Measurements from ENCODE around the gene WAS. TPM values are rescaled to one million over a fixed set of nuclear protein-coding genes. Genes with fewer than 3 reads are reported as not detected.
"Not testable (repeated sequence)": the region's sequence is repeated elsewhere in the genome, so short reads cannot be mapped to it uniquely, and the experiment has no call there.

The WAS gene
- 1.0 TPM for total RNA-seq
- polyA plus RNA-seq = 6.1 TPM

GRCh38 chrX:48683411-48683982, at the start of gene WAS:
WAS (plus strand) TSS chrX:48683799; CDS start chrX:48683854, 55 bp downstream.
- 68% methylated on average over 13 of the region's 13 CpGs for WGBS
- Histone ChIP-seq H3K4me3 (ENCODE audit: low read depth, low read length) (no peak within 1 kb of the TSS), H3K27ac (ENCODE audit: low read depth) (no peak within 1 kb of the TSS), H3K4me1 (ENCODE audit: insufficient read depth) (no peaks in the 10 kb centered on the region), H3K36me3 (ENCODE audit: insufficient read depth) (no peaks in the 10 kb centered on the region)
- no peak for DNase-seq (ENCODE audit: extremely low spot score)

DNA sequence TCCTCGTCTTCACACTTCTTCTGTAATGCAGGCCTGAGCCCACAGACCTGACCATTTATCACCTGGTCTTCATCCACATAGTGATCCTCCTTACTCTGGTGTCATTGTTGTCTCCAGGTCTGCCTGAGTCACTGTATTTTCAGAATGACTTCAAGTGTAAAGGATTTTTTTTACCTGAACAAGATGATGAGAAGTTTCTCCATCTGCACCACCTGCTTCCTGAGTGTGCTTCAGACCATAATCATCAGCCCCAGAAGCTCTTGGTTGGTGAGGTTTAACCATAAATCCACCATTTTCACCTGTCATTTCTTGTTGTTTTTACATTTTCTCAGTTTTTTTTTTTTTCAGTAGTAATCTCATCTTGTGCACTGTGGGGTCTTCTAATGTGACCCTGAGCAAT, 47.3 kb upstream of the WAS start:
- no peak overlapping the region for H3K4me3 ChIP-seq (ENCODE audit: low read depth, low read length)
- H3K36me3 ChIP-seq (ENCODE audit: insufficient read depth) = no peaks in the 10 kb centered on the region
- 62% methylated on average over 1 of the region's 1 CpG for WGBS
- H3K4me1 ChIP-seq (ENCODE audit: insufficient read depth) = no peaks in the 10 kb centered on the region
- H3K27ac ChIP-seq (ENCODE audit: low read depth) = no peak overlapping the region
- no peak for DNase-seq (ENCODE audit: extremely low spot score)

GRCh38 chrX:48636776-48637175, 46.8 kb upstream of the WAS start:
- Histone ChIP-seq H3K27ac (ENCODE audit: low read depth) (no peak overlapping the region), H3K4me1 (ENCODE audit: insufficient read depth) (no peaks in the 10 kb centered on the region), H3K36me3 (ENCODE audit: insufficient read depth) (no peaks in the 10 kb centered on the region), H3K4me3 (ENCODE audit: low read depth, low read length) (no peak overlapping the region)
- 48% methylated on average over 2 of the region's 2 CpGs for WGBS
- DNase-seq (ENCODE audit: extremely low spot score) = no peak

- Histone ChIP-seq H3K27ac (ENCODE audit: low read depth) (no peak overlapping the region), H3K36me3 (ENCODE audit: insufficient read depth) (no peaks in the 10 kb centered on the region), H3K4me3 (ENCODE audit: low read depth, low read length) (no peak overlapping the region), H3K4me1 (ENCODE audit: insufficient read depth) (no peaks in the 10 kb centered on the region)
- no peak for DNase-seq (ENCODE audit: extremely low spot score)
- WGBS = 84% methylated on average over 7 of the region's 7 CpGs
Observed at GRCh38 chrX:48645669-48646068, 37.9 kb upstream of the WAS start.

DNA sequence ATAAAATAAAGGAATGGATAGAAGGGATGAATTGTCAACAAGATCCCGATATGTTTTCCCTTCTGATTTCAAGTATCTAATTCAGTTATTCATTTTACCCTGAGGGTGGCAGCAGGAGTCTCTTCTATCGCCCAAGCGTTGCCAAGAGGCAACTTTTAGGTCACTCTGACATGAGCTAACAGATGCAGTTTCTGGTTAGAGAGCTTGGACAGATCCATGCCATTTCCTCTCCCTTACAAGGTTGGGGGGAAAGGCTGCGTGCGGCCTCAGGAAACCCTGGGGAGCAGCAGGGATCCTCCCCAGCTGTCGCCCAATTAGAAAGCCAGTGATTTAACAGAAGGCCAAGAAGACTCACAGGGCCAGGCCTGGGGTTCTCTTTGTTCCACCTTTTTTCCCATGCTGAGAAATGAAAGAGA, 35.3 kb upstream of the WAS start:
- H3K27ac ChIP-seq (ENCODE audit: low read depth) = no peak overlapping the region
- no peaks in the 10 kb centered on the region for H3K36me3 ChIP-seq (ENCODE audit: insufficient read depth)
- no peak for DNase-seq (ENCODE audit: extremely low spot score)
- 10% methylated on average over 6 of the region's 6 CpGs for WGBS
- H3K4me1 ChIP-seq (ENCODE audit: insufficient read depth) = no peaks in the 10 kb centered on the region
- H3K4me3 ChIP-seq (ENCODE audit: low read depth, low read length) = no peak overlapping the region

DNA sequence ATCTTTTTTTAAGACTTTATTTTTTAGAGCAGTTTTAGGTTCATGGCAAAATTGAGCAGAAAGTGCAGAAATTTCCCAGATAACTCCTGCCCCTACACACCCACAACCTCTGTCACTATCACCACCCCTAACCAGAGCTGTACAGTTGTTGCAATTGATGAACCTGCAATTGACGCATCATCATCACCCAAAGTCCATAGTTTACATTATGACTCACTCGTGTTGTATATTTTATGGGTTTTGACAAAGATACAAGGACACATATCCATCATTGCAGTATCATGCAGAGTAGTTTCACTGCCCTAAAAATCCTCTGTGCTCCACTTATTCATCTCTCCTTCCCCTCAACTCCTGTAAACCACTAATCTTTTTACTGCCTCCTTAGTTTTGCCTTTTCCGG, 34.5 kb upstream of the WAS start:
- H3K36me3 ChIP-seq (ENCODE audit: insufficient read depth) = no peaks in the 10 kb centered on the region
- 72% methylated on average over 3 of the region's 3 CpGs for WGBS
- DNase-seq (ENCODE audit: extremely low spot score) = no peak
- no peak overlapping the region for H3K4me3 ChIP-seq (ENCODE audit: low read depth, low read length)
- H3K27ac ChIP-seq (ENCODE audit: low read depth) = no peak overlapping the region
- no peaks in the 10 kb centered on the region for H3K4me1 ChIP-seq (ENCODE audit: insufficient read depth)

DNA sequence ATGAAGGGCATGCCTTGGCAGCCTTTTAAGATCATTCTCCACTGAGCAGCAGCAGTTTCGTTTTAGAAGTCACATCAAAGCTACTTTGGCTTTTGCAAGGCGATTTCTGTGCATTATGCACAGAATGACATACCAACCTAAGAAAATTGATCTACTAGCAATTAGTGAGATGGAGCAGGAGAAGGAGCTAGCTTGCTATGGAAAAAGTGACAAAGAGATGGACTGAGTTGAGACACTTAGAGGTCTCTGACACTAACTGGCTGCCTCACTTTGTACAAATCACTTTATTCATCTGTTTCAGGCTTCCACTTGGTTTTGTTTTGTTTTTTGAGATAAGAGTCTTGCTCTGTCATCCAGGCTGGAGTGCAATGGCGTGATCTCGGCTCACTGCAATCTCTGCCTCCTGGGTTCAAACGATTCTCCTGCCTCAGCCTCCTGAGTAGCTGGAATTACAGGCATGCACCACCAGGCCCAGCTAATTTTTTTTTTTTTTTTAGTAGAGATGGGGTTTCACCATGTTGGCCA, 31.5 kb upstream of the WAS start:
- H3K4me1 ChIP-seq (ENCODE audit: insufficient read depth); H3K36me3 ChIP-seq (ENCODE audit: insufficient read depth); H3K4me3 ChIP-seq (ENCODE audit: low read depth, low read length); H3K27ac ChIP-seq (ENCODE audit: low read depth); DNase-seq (ENCODE audit: extremely low spot score): not testable (repeated sequence)
- WGBS = 61% methylated on average over 5 of the region's 5 CpGs

- not testable (repeated sequence) for H3K36me3 ChIP-seq (ENCODE audit: insufficient read depth); DNase-seq (ENCODE audit: extremely low spot score); H3K4me3 ChIP-seq (ENCODE audit: low read depth, low read length); H3K4me1 ChIP-seq (ENCODE audit: insufficient read depth); H3K27ac ChIP-seq (ENCODE audit: low read depth)
- WGBS = 44% methylated on average over 19 of the region's 19 CpGs
Observed at GRCh38 chrX:48654746-48655145, 28.9 kb upstream of the WAS start.

GRCh38 chrX:48659686-48660085, 23.9 kb upstream of the WAS start:
- WGBS = 94% methylated on average over 29 of the region's 34 CpGs
- DNase-seq (ENCODE audit: extremely low spot score) = not testable (repeated sequence)

DNA sequence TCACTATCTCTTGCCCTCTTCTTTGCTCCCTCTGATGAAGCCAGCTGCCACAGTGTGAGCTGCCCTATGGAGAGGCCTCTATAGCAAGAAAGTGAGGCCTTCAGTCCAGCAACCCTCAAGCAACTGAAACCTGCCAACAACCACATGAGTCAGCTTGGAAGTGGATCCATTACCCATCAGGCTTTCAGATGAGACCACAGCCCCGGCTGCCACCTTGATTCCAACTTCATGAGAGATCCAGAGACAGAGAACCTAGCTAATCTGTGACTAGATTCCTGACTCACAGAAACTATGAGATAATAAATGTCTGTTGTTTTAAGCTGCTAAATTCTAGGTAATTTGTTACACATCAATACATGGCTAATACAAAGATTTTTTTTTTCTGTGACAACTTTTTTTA, 20.4 kb upstream of the WAS start:
- Histone ChIP-seq H3K4me1 (ENCODE audit: insufficient read depth) (no peaks in the 10 kb centered on the region), H3K4me3 (ENCODE audit: low read depth, low read length) (no peak overlapping the region), H3K27ac (ENCODE audit: low read depth) (no peak overlapping the region), H3K36me3 (ENCODE audit: insufficient read depth) (no peaks in the 10 kb centered on the region)
- 81% methylated on average over 1 of the region's 1 CpG for WGBS
- no peak for DNase-seq (ENCODE audit: extremely low spot score)

More at GRCh38 chrX:48659686-48660085, 23.9 kb upstream of the WAS start:
- not testable (repeated sequence) for H3K36me3 ChIP-seq (ENCODE audit: insufficient read depth); H3K27ac ChIP-seq (ENCODE audit: low read depth); H3K4me3 ChIP-seq (ENCODE audit: low read depth, low read length); H3K4me1 ChIP-seq (ENCODE audit: insufficient read depth)

DNA sequence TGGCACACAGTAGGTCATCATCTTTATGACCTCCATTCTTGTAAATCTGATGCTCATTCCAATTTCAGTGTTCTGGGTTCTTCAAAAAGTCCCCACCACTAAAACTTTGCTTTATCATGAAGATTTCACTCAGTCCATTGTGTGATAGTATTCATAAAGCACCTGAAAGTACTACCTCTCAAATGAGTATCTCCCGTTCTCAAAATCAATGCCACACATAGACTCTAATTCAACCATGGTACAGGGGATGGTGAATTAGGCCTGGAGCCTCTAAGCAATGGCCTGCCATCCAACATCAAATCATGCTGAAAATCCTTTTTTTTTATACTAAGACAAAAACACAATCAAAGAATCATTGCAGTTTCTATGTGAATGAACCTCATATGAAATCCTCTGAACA, 19.4 kb upstream of the WAS start:
- Histone ChIP-seq H3K36me3 (ENCODE audit: insufficient read depth) (no peaks in the 10 kb centered on the region), H3K4me3 (ENCODE audit: low read depth, low read length) (no peak overlapping the region), H3K27ac (ENCODE audit: low read depth) (no peak overlapping the region), H3K4me1 (ENCODE audit: insufficient read depth) (no peaks in the 10 kb centered on the region)
- WGBS = 78% methylated on average over 1 of the region's 1 CpG
- DNase-seq (ENCODE audit: extremely low spot score) = no peak

- Histone ChIP-seq H3K36me3 (ENCODE audit: insufficient read depth) (no peaks in the 10 kb centered on the region), H3K27ac (ENCODE audit: low read depth) (no peak overlapping the region), H3K4me1 (ENCODE audit: insufficient read depth) (no peaks in the 10 kb centered on the region), H3K4me3 (ENCODE audit: low read depth, low read length) (no peak overlapping the region)
- DNase-seq (ENCODE audit: extremely low spot score) = no peak
- WGBS = 58% methylated on average over 2 of the region's 2 CpGs
Observed at GRCh38 chrX:48665991-48666390, 17.6 kb upstream of the WAS start.

DNA sequence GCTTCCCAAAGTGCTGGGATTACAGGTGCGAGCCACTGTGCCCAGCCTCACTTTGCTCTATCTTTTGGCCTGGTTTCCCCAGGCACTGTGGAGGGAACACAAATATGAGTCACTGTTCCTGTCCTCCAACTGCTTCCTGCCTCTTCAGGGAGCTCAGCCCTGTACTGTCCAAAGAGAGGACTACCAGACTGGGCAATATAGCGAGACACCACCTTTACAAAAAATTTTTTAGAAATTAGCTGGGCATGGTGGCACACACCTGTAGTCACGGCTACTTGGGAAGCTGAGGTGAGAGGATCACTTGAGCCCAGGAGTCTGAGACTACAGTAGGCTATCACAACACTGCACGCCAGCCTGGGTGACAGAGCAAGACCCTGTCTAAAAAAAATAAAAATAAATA, 16.9 kb upstream of the WAS start:
- H3K4me1 ChIP-seq (ENCODE audit: insufficient read depth) = no peaks in the 10 kb centered on the region
- DNase-seq (ENCODE audit: extremely low spot score) = no peak
- no peaks in the 10 kb centered on the region for H3K36me3 ChIP-seq (ENCODE audit: insufficient read depth)
- H3K27ac ChIP-seq (ENCODE audit: low read depth) = no peak overlapping the region
- 93% methylated on average over 4 of the region's 4 CpGs for WGBS
- H3K4me3 ChIP-seq (ENCODE audit: low read depth, low read length) = no peak overlapping the region

- Histone ChIP-seq H3K4me3 (ENCODE audit: low read depth, low read length) (no peak overlapping the region), H3K4me1 (ENCODE audit: insufficient read depth) (no peaks in the 10 kb centered on the region), H3K36me3 (ENCODE audit: insufficient read depth) (no peaks in the 10 kb centered on the region), H3K27ac (ENCODE audit: low read depth) (no peak overlapping the region)
- WGBS = 65% methylated on average over 4 of the region's 4 CpGs
- no peak for DNase-seq (ENCODE audit: extremely low spot score)
Observed at GRCh38 chrX:48667509-48667908, 16.1 kb upstream of the WAS start.

- 83% methylated on average over 11 of the region's 11 CpGs for WGBS
- H3K4me3 ChIP-seq (ENCODE audit: low read depth, low read length); H3K4me1 ChIP-seq (ENCODE audit: insufficient read depth); H3K36me3 ChIP-seq (ENCODE audit: insufficient read depth); H3K27ac ChIP-seq (ENCODE audit: low read depth); DNase-seq (ENCODE audit: extremely low spot score): not testable (repeated sequence)
Observed at GRCh38 chrX:48668187-48668586, 15.4 kb upstream of the WAS start.

Measured in urinary bladder (tissue), 4 donors.